ENCODE data around the gene RNF138. TPM values are rescaled to one million over a fixed set of nuclear protein-coding genes. Genes with fewer than 3 reads are reported as not detected.
A peak's percentile ranks its signal among the peaks of the same experiment; 100 is the strongest.

The RNF138 gene
- total and polyA plus RNA-seq, 2 of the 8 experiments (the other 6 are each of a cell fraction or from before 2014, with no cell fraction given): 29.2 to 109 TPM

DNA sequence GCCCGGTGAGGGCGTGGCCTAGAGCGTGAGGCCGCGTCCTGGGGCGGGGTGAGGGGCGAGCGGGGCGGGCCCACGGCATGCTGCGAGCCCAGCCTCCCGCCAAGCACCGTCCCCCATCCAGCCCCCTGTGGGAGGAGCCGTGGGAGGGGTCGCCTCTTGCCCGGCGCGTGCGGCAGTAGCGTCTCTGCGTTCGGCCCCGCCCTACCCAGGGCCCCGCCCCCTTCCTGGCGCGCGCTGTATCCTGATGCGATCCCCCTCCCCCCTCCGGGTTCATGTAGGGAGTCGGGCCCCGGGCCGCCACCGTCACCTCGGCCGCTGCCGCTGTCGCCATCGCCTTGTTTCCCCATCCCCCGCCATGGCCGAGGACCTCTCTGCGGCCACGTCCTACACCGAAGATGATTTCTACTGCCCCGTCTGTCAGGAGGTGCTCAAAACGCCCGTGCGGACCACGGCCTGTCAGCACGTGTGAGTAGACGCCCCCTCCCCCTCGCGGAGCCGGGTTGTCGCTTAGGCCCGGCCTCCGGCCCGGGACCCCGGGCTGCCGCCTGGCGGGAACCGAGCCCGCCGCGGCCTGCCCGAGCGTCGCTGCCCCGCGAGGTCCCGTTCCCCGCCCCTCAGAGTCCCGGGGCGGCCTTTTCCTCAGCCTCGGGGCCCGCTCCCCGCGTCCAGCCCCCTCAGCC is 888 bp downstream of the RNF138 start (continued):
- TF ChIP-seq, protein P1, sequence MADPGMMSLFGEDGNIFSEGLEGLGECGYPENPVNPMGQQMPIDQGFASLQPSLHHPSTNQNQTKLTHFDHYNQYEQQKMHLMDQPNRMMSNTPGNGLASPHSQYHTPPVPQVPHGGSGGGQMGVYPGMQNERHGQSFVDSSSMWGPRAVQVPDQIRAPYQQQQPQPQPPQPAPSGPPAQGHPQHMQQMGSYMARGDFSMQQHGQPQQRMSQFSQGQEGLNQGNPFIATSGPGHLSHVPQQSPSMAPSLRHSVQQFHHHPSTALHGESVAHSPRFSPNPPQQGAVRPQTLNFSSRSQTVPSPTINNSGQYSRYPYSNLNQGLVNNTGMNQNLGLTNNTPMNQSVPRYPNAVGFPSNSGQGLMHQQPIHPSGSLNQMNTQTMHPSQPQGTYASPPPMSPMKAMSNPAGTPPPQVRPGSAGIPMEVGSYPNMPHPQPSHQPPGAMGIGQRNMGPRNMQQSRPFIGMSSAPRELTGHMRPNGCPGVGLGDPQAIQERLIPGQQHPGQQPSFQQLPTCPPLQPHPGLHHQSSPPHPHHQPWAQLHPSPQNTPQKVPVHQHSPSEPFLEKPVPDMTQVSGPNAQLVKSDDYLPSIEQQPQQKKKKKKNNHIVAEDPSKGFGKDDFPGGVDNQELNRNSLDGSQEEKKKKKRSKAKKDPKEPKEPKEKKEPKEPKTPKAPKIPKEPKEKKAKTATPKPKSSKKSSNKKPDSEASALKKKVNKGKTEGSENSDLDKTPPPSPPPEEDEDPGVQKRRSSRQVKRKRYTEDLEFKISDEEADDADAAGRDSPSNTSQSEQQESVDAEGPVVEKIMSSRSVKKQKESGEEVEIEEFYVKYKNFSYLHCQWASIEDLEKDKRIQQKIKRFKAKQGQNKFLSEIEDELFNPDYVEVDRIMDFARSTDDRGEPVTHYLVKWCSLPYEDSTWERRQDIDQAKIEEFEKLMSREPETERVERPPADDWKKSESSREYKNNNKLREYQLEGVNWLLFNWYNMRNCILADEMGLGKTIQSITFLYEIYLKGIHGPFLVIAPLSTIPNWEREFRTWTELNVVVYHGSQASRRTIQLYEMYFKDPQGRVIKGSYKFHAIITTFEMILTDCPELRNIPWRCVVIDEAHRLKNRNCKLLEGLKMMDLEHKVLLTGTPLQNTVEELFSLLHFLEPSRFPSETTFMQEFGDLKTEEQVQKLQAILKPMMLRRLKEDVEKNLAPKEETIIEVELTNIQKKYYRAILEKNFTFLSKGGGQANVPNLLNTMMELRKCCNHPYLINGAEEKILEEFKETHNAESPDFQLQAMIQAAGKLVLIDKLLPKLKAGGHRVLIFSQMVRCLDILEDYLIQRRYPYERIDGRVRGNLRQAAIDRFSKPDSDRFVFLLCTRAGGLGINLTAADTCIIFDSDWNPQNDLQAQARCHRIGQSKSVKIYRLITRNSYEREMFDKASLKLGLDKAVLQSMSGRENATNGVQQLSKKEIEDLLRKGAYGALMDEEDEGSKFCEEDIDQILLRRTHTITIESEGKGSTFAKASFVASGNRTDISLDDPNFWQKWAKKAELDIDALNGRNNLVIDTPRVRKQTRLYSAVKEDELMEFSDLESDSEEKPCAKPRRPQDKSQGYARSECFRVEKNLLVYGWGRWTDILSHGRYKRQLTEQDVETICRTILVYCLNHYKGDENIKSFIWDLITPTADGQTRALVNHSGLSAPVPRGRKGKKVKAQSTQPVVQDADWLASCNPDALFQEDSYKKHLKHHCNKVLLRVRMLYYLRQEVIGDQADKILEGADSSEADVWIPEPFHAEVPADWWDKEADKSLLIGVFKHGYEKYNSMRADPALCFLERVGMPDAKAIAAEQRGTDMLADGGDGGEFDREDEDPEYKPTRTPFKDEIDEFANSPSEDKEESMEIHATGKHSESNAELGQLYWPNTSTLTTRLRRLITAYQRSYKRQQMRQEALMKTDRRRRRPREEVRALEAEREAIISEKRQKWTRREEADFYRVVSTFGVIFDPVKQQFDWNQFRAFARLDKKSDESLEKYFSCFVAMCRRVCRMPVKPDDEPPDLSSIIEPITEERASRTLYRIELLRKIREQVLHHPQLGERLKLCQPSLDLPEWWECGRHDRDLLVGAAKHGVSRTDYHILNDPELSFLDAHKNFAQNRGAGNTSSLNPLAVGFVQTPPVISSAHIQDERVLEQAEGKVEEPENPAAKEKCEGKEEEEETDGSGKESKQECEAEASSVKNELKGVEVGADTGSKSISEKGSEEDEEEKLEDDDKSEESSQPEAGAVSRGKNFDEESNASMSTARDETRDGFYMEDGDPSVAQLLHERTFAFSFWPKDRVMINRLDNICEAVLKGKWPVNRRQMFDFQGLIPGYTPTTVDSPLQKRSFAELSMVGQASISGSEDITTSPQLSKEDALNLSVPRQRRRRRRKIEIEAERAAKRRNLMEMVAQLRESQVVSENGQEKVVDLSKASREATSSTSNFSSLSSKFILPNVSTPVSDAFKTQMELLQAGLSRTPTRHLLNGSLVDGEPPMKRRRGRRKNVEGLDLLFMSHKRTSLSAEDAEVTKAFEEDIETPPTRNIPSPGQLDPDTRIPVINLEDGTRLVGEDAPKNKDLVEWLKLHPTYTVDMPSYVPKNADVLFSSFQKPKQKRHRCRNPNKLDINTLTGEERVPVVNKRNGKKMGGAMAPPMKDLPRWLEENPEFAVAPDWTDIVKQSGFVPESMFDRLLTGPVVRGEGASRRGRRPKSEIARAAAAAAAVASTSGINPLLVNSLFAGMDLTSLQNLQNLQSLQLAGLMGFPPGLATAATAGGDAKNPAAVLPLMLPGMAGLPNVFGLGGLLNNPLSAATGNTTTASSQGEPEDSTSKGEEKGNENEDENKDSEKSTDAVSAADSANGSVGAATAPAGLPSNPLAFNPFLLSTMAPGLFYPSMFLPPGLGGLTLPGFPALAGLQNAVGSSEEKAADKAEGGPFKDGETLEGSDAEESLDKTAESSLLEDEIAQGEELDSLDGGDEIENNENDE (IDR thresholded peaks at IDR 0.05; ENCODE audit: insufficient replicate concordance, low read length): no peak
- TF ChIP-seq NANOG (IDR thresholded peaks at IDR 0.05; ENCODE audit: insufficient read depth, low read depth, low read length, poor library complexity, severe bottlenecking) (no peak), GTF2F1 (IDR thresholded peaks at IDR 0.05; ENCODE audit: borderline replicate concordance, low read depth, low read length) (no peak), EGR1 (IDR thresholded peaks at IDR 0.05; ENCODE audit: borderline replicate concordance, low read depth, low read length) (no peak), YY1 (IDR thresholded peaks at IDR 0.05; ENCODE audit: low read depth, low read length) (no peak; the same call in 1 of the 2 replicates), ASH2L (IDR thresholded peaks at IDR 0.05; ENCODE audit: low read length) (peak; percentile 98), SP1 (IDR thresholded peaks at IDR 0.05; ENCODE audit: low read depth, low read length) (peak; percentile 80), RAD21 (IDR thresholded peaks at IDR 0.05 in 1 of 2, conservative IDR thresholded peaks at IDR 0.05 in 1 of 2; ENCODE audit: low read depth in 2 of 2, low read length in 2 of 2) (no peak)
- TF ChIP-seq, protein P2, sequence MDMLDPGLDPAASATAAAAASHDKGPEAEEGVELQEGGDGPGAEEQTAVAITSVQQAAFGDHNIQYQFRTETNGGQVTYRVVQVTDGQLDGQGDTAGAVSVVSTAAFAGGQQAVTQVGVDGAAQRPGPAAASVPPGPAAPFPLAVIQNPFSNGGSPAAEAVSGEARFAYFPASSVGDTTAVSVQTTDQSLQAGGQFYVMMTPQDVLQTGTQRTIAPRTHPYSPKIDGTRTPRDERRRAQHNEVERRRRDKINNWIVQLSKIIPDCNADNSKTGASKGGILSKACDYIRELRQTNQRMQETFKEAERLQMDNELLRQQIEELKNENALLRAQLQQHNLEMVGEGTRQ (IDR thresholded peaks at IDR 0.05; ENCODE audit: low read length): no peak
